Duodenal mucosa (tissue), 2 donors: ENCODE measurements around the gene MCF2L.

Source experiments
- H3K27ac ChIP-seq: one replicate; pipeline ENCODE4 v1.7.0; 2013; ENCODE audit warnings: low read depth, low read length
- H3K27me3 ChIP-seq, 2 donors: one replicate each; pipeline ENCODE4 v1.7.0; 2013; ENCODE audit warnings: low read length in 2 of 2, control low read depth in 1 of 2; ENCODE audit not compliant: insufficient read depth in 2 of 2, control insufficient read depth in 1 of 2
- H3K36me3 ChIP-seq, 2 donors: one replicate each; pipeline ENCODE4 v1.7.0; 2013; ENCODE audit warnings: low read length in 2 of 2, control low read depth in 1 of 2; ENCODE audit not compliant: insufficient read depth in 2 of 2, control insufficient read depth in 1 of 2
- H3K4me1 ChIP-seq, 2 donors: one replicate each; pipeline ENCODE4 v1.7.0; 2013; ENCODE audit warnings: low read length in 2 of 2, control low read depth in 1 of 2; ENCODE audit not compliant: insufficient read depth in 2 of 2, control insufficient read depth in 1 of 2
- H3K4me3 ChIP-seq, 2 donors: one replicate each; pipeline ENCODE4 v1.7.0; 2013; ENCODE audit warnings: low read length in 2 of 2, low read depth in 1 of 2
- H3K9ac ChIP-seq, 2 donors: one replicate each; pipeline ENCODE4 v1.7.0; 2013; ENCODE audit warnings: low read length in 2 of 2, low read depth in 1 of 2
- H3K9me3 ChIP-seq, 2 donors: one replicate each; pipeline ENCODE4 v1.7.0; 2013; ENCODE audit warnings: low read length in 2 of 2, control low read depth in 1 of 2; ENCODE audit not compliant: control insufficient read depth in 1 of 2

MCF2L gene

GRCh38 chr13:113006660-113007059 is 37.6 kb downstream of the MCF2L start:
- H3K4me3 ChIP-seq: no peak overlapping the region
- no peak overlapping the region for H3K27ac ChIP-seq
- no peak overlapping the region for H3K9ac ChIP-seq
- no peaks in the 10 kb centered on the region for H3K36me3 ChIP-seq
- peaks cover 0 to 4% of the 10 kb centered on the region in 2 donors for H3K4me1 ChIP-seq
- no peaks in the 10 kb centered on the region for H3K9me3 ChIP-seq
- H3K27me3 ChIP-seq: peaks cover 0 to 4% of the 10 kb centered on the region in 2 donors

- no peak overlapping the region for H3K4me3 ChIP-seq
Observed at GRCh38 chr13:113008851-113009250, 39.8 kb downstream of the MCF2L start.

GRCh38 chr13:113009743-113010509 is 40.9 kb downstream of the MCF2L start:
- H3K9ac ChIP-seq: no peak overlapping the region
- no peak overlapping the region for H3K27ac ChIP-seq
- no peaks in the 10 kb centered on the region for H3K4me1 ChIP-seq

More at GRCh38 chr13:113008851-113009250, 39.8 kb downstream of the MCF2L start:
- Histone ChIP-seq H3K9me3 (no peaks in the 10 kb centered on the region), H3K4me1 (no peaks in the 10 kb centered on the region), H3K36me3 (no peaks in the 10 kb centered on the region), H3K27me3 (no peaks in the 10 kb centered on the region), H3K9ac (no peak overlapping the region), H3K27ac (no peak overlapping the region)

GRCh38 chr13:113010510-113010865 is 41.5 kb downstream of the MCF2L start:
- no peak overlapping the region for H3K4me3 ChIP-seq
- H3K9me3 ChIP-seq: no peaks in the 10 kb centered on the region
- no peak overlapping the region for H3K9ac ChIP-seq
- no peaks in the 10 kb centered on the region for H3K36me3 ChIP-seq
- no peaks in the 10 kb centered on the region for H3K4me1 ChIP-seq
- no peaks in the 10 kb centered on the region for H3K27me3 ChIP-seq
- no peak overlapping the region for H3K27ac ChIP-seq

More at GRCh38 chr13:113009743-113010509, 40.9 kb downstream of the MCF2L start:
- H3K36me3 ChIP-seq: no peaks in the 10 kb centered on the region
- no peak overlapping the region for H3K4me3 ChIP-seq
- no peaks in the 10 kb centered on the region for H3K9me3 ChIP-seq
- H3K27me3 ChIP-seq: no peaks in the 10 kb centered on the region

GRCh38 chr13:113013303-113013702 is 44.3 kb downstream of the MCF2L start:
- Histone ChIP-seq H3K4me1 (no peaks in the 10 kb centered on the region), H3K36me3 (peaks cover 0 to 3% of the 10 kb centered on the region in 2 donors), H3K27me3 (no peaks in the 10 kb centered on the region), H3K27ac (no peak overlapping the region), H3K9me3 (no peaks in the 10 kb centered on the region), H3K9ac (no peak overlapping the region), H3K4me3 (no peak overlapping the region)

DNA sequence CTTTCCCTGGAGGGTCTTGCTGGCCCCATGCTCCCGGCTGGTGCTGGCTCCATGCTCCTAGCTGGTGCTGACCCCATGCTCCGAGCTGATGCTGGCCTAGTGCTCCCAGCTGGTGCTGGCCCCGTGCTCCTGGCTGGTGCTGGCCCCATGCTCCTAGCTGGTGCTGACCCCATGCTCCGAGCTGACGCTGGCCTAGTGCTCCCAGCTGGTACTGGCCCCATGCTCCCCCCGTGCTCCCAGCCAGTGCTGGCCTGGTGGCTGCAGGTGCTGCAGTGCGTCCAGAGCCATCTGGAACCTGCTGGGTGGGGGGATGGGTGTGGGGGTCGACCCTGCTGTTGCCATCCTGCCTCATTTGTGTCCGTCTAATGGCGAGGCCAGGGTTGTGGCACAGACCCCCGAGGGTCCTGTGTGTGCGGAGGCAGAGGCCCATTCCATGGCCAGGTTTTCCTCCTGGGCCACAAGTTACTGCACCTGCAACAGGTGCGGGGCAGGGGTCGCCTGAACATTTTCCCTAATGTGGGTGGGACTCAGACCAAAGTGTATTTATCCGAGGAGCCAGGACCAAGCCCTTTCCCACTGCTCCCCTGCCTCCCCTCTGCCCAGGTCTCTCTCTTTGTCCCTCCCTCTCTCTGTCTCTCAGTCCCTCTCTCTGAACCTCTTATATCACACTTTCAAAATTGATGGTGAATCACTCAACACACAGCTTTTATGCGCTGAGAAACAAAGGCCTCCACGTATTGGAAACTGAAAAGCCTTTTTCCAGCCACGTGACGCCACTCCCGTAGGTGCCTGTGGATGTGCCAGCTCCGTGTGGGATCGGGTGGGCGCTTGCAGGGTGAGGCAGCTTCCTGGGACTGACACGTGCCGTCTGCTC is 45.1 kb downstream of the MCF2L start:
- Histone ChIP-seq H3K27ac (no peak overlapping the region), H3K36me3 (peaks cover 0 to 3% of the 10 kb centered on the region in 2 donors), H3K9me3 (no peaks in the 10 kb centered on the region), H3K4me1 (no peaks in the 10 kb centered on the region), H3K9ac (no peak overlapping the region), H3K27me3 (no peaks in the 10 kb centered on the region), H3K4me3 (no peak overlapping the region)

DNA sequence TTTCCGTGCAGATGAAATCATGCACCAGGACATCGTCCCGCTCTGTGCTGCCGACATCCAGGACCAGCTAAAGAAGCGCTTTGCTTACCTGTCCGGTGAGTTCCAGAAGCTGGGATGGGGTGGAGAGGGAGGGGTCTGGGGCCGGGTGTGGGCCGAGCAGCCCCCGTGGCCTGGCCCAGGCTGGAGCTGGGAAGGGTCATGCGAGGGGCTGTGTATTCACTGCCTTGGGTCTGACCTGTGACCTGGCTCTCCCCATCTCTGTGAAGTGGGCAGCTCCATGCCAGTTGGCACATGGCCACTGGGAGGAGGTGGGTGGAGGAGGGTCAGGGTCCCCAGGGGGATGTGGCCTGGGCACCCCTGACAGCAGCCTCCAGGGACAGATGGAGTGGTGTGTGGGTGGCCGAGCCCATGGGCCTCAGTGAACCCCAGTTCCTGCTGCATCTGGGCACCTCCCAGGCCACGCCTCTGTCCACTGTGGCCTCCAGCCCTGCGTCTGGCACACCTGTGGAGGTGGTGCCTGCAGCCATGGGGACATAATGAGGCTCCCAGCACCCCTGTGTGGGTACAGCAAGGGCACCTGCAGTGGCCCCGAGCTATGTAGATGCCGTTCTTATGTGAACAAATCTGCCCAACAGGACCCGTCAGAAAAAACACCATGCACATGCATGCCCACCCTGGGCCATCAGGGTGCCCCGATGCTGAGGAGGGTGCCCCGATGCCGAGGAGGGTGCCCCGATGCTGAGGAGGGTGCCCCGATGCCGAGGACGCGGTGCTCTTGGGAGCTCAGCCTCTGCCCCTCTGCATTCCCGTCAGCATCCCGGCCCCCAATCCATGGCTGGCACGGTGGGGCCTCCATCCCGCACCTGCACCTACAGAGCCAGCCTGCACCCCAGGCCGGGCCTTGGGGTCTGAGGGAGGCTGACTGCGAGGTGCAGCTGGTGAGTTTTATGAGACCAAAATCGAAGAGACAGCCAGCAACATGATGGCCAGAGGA is 46.0 kb downstream of the MCF2L start:
- no peak overlapping the region for H3K27ac ChIP-seq
- no peak overlapping the region for H3K4me3 ChIP-seq
- H3K9me3 ChIP-seq: no peaks in the 10 kb centered on the region
- no peaks in the 10 kb centered on the region for H3K4me1 ChIP-seq
- H3K9ac ChIP-seq: no peak overlapping the region
- no peaks in the 10 kb centered on the region for H3K27me3 ChIP-seq
- peaks cover 0 to 3% of the 10 kb centered on the region in 2 donors for H3K36me3 ChIP-seq

DNA sequence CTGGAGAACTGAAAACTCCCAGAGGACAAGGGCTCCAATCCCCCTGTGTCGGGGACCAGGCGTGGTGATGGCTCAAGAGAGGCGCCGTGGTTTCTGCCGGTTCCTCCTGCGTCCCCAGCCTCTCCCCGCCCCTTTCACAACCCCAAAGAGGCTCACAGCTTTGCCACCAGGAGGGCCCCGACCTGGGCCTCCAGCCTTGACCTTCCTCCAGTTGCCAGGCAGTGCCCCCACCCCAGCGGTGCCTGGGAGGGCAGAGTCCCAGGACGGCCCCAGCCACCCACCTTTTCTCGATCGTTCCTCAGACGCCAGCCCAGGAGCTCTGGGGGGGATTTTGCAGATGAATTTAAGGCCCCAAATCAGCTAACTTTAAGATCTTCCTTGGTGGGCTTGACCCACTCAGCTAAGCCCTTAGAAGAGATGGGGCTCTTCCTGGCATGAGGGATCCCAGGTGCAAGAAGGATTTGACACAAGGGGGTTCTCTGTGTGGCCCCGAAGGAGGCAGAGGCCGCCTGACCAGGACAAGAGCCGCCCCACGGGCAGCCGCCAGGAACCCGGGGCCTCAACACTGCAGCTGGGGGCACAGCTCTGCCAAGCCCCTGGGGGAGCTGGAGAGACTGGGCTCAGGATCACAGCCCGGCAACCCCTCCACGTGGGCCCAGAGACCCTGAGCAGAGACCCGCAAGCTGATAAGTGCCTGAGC is 47.0 kb downstream of the MCF2L start:
- Histone ChIP-seq H3K36me3 (peaks cover 0 to 3% of the 10 kb centered on the region in 2 donors), H3K27ac (no peak overlapping the region), H3K4me3 (no peak overlapping the region), H3K27me3 (no peaks in the 10 kb centered on the region), H3K9ac (no peak overlapping the region), H3K9me3 (no peaks in the 10 kb centered on the region), H3K4me1 (no peaks in the 10 kb centered on the region)

DNA sequence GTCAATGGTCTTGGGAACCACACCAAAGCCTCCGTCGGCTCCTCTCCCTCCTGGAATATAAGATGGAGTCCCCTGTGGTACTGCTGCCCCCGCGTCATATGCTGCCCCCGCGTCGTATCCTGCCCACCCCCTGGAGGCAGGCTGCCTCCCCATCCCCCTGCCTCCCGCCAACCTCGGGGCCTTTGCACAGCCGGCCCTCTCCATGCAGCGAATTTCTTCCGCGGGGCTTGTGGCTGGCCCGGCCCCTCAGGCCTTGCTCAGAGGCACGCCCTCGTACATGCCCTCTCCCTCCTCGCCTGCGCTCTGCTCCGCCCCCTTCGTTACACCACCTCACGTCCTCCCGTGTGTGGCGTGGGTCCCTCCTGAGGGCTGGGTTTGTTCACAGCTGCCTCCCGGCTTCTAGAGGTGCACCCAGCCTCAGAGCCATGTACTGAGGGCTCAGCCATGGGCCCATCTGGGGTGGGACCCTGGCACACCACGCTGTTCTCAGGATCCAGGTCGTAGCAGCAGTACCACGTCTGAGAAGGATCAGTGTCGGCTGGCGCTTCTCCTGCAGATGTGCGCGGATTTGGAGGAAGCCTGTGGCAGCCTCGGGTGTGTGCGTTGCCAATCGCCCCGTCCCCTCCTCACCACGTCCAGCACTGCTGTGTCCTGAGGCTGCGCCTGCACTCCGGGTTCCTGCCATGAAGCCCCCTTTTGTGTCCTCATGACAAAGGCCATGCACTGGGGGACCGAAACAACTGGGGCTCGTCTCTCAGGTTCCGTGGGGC is 47.7 kb downstream of the MCF2L start:
- Histone ChIP-seq H3K36me3 (peaks cover 0 to 3% of the 10 kb centered on the region in 2 donors), H3K4me1 (no peaks in the 10 kb centered on the region), H3K4me3 (no peak overlapping the region), H3K27me3 (no peaks in the 10 kb centered on the region), H3K9ac (no peak overlapping the region), H3K9me3 (no peaks in the 10 kb centered on the region), H3K27ac (no peak overlapping the region)
